GM21723 (cell line): ENCODE measurements around the gene MAD1L1.

Source experiments
- ATAC-seq: cut with Tn5 transposase; IDR thresholded peaks from one replicate; pipeline ENCODE4 v1.9.1; 2021; ENCODE audit warnings: mild to moderate bottlenecking, moderate library complexity; ENCODE audit not compliant: unreplicated experiment

MAD1L1 gene

DNA sequence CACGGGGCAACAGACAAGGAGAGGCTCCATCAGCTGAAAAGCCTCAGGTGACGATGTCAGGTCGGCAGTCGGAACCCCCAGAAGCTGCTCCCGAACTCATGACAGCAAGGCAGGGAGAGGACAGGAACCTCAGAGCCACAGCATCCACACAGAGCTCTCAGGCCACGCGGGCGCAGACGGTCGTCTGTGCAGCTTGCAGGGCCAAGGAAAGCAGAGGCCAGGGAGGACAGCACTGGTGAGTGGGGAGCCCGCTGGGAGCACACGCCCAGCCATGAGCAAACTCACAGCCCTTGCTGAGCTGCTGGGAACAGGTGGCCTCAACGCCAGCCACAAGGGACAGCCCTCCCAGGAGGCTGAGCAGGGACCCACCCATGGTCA is 138.9 kb downstream of the MAD1L1 start:
- ATAC-seq, result no peak

DNA sequence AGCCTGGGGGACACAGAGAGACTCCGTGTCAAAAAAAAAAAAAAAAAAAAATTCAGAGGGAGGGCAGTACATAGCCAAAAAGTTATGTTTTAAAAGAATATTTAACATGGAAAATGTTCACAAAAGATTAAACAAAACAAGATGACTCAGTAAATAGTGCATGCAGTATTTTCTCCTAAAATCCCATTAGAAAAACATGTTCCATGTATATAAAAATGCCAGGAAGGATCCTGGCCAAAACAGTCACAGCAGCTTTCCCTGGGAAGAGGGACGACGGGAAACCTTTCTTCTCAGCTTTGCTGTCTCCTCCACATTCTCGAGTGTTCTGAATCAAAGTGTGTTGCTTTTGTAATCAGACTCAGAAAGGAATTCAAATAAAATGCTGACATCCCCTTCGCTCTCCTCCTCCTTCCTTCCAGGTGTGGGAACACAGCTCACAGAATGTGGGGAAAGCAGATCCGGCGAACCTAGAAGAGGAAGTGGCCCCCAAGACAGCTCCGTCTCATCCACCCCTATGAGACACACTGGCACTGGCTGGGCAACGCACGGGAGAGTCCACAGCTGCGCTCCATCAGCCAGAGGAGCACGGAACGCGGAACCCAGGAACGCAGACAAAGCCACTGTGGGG is 139.4 kb downstream of the MAD1L1 start:
- ATAC-seq, result no peak

DNA sequence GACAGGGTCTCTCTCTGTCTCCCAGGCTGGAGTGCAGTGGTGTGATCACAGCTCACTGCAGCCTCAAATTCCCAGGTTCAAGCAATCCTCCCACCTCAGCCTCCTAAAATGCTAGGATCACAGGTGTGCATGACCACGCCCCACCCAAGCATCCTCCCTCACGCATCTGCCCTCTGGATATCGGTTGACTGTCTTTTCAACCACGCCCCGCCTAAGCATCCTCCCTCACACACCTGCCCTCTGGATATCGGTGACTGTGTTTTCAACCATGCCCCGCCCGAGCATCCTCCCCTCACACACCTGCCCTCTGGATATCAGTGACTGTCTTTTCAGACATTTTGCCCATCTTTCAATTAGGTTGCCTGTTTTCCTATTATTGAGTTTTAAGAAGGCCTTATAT is 140.5 kb downstream of the MAD1L1 start:
- no peak for ATAC-seq

DNA sequence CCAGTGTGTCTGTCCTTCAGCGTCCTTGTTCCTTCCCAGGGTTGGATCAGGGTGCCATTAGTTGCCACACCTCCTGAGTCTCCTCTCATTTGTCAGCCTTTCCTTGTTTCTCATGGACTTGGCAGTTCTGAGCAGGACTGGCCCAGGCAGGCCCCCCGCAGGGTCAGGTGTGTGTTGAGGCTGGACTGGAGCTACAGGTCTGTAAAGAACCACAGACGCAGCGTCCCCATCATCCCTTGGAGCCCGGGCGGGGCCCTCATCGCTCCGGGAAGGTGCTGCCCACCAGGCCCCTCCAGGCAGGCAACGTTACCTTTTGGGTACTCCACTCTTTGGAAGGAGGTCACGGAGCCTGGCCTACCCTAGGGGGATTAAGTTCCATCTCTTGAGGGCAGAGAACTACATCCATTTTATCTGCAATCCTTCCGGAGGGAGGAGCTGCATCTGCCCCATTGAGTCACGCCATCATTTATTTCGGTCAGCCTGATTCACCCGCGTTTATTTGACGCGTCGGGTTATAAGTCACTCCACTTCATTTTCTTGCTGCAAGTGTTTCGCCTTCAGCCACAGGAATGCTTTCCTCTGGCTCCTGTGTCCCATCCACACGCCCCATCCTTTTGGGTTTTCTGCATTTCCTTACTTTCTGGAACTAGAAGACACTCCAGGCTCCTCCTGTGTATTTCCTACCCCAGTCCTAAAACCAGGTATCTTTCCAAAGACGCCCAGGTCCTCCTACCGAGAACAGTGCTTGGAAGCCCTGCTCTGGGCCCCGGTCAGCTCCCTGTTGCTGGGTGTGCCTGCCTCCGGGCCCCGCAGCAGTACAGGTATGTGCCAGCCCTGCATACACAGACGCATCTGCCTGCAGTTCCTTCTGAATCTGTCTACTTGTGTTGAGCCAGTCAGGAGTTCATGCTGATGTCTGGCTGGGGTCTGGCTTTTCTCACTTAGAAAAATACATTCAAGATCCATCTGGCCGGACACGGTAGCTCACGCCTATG is 141.9 kb downstream of the MAD1L1 start:
- no peak for ATAC-seq

DNA sequence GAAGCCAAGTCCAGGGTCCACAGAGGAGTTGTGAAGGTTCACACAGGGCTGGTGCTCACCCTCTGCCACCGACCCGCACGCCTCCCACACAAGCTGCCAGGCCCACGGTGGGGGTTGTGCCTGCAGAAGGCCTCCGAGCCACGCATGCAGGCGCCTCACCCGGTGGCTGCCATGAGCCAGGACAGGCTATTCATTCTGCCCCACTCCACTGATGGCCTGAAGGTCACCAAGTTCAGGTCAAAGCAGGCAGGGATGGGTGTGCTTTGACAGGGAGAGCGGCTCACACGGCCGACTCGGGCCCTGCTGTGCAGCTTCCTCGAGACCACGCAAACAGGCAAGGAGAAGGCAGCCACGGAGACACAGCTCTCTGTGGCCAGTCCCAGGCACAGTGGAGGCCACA is 143.9 kb downstream of the MAD1L1 start:
- no peak for ATAC-seq

DNA sequence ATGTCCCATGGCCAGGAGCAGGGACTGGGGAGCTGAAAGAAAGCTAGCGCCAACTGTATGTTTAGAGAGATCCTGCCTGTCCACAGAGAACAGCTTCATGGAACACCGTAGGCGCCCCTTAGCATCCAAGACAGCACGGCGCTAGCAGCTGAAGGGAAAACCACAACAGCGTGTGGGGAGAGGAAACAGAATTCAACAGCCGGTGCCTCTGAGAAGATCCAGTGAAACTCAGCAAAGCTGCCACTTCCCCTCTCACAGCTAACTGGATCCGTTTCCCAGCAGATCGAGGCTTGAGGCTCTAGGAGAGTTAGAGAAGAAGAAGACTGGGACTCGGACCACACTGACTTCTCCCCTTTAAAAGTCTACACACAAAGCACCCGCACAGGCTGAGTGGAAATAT is 145.0 kb downstream of the MAD1L1 start:
- no peak for ATAC-seq

DNA sequence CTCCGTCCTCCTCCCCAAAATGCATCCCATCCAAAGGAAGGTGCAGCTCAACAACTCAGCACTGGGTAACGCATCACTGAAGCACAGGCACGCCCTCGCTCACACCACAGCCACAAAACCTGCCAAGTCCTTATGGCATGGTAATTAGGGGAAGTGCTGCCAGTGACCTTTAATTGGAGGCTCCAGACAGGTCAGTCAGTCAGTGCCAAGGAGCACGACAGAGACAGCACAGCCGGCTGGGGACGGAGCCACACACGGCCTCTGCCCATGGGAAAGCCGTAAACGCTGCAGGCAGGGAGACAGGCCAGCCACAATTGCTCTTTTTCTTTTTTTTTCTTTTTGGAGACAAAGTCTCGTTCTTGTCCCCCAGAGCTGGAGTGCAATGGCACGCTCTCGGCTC is 146.5 kb downstream of the MAD1L1 start:
- no peak for ATAC-seq

DNA sequence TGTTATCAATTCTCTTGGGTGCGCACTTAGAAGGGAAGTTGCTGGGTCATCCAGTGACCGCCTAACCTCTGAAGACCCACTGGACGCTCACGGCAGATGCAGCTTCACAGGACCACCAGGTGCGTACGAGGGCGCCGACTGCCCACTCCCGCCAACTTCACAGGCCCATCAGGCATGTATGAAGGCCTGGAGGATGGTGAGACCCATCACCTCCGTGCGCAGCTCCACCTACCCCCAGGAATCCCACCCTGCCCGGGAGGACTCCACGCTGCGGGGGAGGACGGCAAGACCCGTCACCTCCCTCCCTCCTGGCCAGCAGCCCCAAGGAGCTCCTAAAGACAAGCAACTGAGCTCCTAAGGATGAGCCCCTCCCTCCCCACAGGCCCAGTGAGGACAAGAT is 146.9 kb downstream of the MAD1L1 start:
- no peak for ATAC-seq

DNA sequence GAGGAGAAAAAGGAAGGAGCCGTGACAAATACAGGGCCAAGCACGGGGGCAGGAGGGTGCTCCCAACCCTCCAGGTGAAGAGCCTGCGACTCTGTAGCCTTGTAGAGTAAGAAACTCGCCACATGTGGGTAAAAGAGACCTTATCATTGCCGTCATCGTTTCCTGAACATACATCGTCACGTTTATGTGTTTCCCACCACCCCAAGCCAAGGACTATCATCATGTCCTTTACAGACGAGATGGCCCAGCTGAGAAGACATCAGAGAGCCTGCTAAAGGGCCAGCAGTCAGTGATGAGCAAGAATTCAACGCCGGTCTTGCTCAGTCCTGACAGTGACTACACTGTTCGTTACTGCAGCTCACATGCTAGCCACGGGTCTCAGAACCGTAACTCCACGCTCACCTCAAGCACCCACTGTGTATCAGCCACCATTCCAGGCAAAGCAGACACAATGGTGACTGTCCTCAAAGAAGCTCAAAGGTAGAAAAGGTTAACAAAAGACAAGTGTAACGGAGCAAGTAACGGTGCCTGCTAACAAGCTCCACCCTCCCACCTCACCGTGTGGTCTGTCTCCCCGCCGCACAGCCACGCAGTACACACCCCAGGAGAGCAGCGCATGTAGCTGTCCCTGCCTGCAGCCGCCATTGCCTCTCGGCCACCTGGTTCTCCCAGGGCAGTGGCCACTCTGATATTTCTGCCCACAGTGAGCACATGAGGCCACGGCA is 147.8 kb downstream of the MAD1L1 start:
- ATAC-seq, result no peak

DNA sequence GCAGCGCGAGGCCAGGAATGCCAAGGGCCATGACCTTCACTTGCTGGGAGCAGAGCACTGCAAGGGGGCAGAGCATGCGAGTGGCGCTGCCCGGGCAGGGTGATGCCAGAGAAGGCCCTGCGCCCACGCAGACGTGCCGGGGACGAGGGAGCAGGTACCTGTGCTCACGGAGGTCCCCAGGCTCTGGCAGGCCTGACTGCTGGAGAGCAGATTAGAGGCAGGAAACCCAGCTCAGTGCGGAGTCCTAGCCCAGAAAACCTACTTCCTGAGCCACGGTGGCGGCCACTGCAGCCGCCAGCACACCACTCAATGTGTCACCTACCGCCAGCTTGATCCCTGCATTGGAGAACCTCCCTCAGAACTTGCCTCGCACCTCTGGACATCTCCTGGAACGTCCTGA is 148.4 kb downstream of the MAD1L1 start:
- no peak for ATAC-seq

DNA sequence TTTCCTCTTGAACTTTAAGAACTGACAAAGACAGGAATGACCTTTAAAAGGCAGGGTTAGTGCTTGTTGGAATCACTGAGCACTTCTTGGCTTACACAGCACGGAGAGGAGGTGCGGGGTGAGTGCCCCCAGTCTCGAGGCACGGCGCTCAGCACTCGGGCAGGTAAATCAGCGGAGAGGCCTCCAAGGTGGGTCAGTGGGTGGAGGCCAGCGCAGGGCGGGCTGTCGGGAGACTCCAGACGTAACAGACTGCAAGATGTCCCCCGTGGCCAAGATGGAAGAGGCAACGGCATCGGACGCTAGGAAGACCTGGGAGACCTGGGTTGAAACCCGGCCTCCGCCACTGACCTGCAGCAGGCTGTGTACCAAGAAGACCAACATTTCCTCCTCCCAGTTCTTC is 149.4 kb downstream of the MAD1L1 start:
- ATAC-seq, result no peak

DNA sequence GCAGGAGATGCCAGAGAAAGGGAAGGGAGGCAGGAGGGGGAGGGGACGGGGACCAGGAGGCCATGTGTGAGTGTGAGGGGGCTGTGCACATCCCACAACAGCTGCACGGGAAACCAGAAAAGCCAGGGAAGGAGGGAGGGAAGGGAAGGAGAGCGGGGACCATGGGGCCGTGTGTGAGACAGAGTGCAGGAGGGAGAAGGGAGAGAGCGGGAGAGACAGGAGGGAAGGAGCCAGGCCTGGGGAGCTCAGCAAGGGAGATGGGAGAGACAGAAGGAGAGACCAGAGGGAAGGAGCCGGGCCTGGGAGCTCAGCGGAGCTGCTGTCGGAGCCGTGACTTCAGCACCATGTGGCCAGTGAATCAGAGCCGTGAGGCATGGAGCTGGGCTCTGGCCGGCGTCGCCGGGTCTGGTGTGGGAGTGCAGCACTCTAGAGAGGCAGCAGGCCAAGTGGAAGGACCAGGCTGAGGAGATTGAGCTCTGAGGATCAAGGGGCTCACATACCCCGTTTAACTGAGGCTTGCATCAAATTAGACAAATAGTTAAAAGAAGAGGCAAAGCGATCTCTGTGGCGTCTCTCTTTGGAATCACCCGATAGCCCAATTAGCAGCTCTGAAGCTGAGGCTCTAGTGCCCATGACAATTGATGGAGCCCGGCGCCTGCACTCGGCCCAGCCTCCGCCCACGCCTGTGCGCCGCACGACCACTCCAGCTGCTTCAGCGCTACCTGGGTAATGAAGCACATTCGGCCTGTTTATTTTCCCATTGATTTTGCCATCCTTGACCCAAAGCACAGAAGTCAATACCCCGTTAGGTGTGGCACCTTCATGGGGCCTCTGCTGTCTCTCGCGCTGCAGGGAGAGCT is 150.4 kb downstream of the MAD1L1 start:
- ATAC-seq, result no peak

DNA sequence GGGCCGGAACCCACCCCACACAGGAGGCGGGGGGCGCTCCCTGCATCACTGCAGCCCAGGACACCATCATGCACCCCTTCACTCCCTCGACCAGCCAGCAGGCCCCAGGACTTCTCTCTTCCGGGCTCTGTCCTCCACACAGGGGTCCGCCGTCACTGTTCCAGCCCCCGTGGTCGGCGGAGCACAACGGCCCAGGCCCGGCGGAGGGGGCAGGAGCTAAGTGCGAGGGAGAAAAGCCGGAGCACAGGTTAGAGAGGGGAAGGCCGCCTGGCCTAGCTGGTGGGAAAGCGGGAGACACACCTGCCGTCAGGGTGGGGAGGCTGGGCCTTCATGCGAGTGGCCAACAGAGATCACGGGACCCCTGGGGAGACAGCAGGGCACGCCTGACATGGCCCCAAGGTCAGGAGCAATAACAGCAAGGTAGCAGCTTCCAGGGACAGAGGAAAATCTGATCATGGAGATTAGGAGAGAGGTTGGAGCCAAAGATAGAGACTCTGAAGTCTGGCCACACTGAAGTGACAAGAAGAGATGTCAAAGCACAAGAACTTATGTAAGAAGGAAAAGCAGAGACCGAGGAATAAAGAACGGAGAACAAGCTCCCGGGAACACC is 151.1 kb downstream of the MAD1L1 start:
- no peak for ATAC-seq

DNA sequence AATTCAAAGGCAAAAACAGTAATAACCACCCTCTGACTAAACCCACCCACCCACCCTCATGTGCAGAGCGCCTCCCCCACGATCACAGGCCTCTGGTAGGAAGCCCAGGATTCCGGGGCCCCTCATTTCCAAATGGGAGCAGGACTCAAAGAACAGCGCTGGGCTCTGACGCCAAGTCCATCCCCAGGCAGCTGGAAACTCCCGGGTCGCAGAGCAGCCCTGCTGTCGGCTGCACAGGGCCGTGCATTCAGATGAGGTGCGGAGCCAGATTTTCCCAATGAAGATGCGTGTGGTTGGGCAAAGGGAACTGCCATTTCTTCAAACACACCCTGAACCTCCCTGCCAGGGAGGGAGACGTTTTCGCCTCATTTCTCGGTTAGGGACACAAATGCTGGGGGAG is 152.3 kb downstream of the MAD1L1 start:
- ATAC-seq, result no peak

DNA sequence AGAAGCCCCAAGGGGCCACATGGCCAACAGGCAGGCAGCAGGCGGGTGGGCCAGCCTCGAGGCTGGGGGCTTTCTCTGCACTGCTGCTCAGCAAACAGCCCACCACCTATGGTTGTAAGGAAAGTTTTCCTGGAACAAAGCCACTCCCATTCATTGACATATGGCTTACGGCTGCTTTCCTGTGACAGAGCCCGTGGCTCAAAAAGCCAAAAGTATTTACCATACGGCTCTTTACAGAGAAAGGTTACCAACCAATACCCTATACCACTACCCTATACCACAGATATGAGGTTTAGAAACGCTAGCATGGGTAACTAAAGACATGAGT is 152.7 kb downstream of the MAD1L1 start:
- ATAC-seq, result no peak

DNA sequence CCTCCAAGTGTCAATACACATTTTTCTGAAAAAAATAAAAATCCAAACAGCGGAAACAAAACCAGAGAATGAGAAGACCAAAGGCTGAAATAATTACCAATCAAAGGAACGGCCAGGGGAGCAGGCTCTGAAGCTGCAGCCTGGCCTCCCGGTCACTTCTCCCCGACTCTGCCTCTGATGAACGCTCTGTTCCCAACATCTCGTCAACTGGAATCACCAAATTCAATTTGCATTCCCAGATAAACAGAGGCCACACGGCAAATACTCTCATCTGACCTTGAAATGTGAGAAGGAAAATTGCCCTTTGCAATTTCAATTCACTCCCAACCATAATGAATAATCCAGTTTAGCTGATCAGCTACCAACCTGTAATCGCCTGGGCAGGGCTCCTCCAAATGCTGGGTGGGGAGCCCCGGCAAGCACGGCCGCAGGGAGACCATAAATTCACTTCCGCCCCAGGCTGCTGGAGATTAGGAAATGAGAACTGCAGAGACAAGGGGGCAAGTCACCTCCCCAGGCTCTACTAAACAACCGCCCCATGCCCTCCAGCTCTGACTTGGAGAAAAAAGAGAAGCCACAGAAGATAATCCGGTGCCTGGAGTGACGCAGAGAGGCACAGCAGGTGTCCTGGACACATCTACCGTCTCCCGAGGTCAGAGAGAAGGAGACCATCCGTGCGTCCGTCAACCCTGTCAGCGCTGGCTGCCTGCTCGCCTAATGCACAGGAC is 153.2 kb downstream of the MAD1L1 start:
- ATAC-seq, result no peak

DNA sequence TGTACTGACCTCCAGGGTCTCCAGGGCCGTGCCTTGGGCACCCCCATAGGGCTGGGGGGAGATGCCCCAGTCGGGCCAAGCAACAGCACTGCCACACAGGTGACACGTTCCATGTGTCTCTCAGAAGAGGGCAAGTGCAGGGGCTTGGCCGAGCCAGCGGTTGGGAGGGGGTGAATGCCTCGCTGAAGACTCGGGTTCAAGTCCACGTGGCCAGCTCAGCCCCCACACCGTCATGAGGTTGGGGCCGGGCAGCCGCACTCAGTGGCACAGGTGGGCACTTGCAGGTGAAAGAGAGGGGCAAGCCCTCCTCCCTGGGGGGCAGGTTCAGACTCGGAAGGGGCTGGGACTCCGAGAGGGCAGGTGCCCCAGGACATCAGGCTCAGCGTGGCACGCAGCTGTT is 153.8 kb downstream of the MAD1L1 start:
- no peak for ATAC-seq

DNA sequence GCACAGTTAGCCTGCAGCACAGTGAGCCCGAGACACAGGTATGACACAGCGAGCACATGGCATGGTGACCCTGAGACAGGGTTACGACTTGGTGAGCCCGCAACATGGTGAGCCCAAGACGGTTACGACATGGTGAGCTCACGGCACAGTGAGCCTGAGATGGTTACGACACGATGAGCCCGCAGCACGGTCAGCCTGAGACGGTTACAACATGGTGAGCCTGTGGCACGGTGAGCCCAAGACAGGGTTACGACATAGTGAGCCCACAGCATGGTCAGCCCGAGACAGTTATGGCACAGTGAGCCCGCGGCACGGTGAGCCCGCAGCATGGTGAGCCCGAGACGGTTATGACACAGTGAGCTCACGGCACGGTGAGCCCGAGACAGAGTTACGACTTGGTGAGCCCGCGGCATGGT is 156.1 kb downstream of the MAD1L1 start:
- no peak for ATAC-seq

DNA sequence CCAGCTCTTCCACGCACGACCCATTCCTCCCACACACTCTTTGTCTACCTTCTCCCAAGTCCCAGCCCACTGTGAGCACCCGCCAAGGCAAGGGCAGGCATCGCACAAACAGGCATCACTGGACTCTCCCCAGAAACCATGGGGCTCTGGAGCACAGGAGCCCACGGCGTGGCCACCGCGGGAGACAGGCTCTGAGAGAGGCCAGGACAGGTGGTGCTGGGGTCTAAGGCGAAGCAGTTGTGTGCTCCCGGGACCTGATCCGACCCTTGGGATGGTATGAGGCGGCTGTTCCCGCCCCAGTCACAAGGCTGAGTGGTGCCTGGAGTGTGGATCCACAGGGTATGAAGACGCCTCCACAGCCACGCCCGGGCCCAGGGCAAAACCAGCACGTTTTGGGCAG is 156.9 kb downstream of the MAD1L1 start:
- ATAC-seq, result no peak

DNA sequence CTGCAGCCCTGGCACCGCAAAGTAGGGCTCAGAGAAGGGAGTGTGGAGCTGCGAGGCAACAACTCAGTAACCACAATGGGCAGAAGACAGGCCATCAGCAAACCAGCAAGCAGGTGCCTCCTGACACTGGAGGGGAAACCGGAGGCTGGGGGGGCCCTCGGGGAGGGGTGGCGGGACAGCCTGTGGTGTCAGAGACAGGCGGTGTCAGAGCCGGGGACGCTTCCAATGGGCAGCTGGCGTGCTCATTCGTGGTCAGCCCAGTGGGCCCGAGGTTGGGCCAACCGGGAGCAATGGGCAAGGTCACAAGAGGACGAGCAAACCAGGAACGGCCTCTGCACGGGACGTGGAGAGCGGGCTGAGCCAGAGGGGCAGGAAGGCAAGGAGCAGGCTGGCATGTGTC is 158.1 kb downstream of the MAD1L1 start:
- no peak for ATAC-seq
